Subcutaneous abdominal adipose tissue (tissue), 5 donors: ENCODE measurements around the gene RYR2.

Source experiments
- H3K27ac ChIP-seq: one replicate; pipeline ENCODE4 v1.7.0; 2013; ENCODE audit warnings: low read depth, mild to moderate bottlenecking, inconsistent platforms, low read length, moderate library complexity
- H3K27me3 ChIP-seq, 5 donors: one replicate each; pipeline ENCODE4 v1.7.0; 2013; ENCODE audit warnings: low read length in 5 of 5, inconsistent platforms in 1 of 5; ENCODE audit not compliant: control insufficient read depth in 5 of 5, insufficient read depth in 4 of 5
- H3K36me3 ChIP-seq, 5 donors: one replicate each; pipeline ENCODE4 v1.7.0; 2013; ENCODE audit warnings: low read length in 5 of 5; ENCODE audit not compliant: control insufficient read depth in 5 of 5, insufficient read depth in 5 of 5
- H3K4me1 ChIP-seq, 5 donors: one replicate each; pipeline ENCODE4 v1.7.0; 2013; ENCODE audit warnings: low read length in 5 of 5, mild to moderate bottlenecking in 3 of 5, moderate library complexity in 1 of 5; ENCODE audit not compliant: control insufficient read depth in 5 of 5, insufficient read depth in 5 of 5
- H3K4me3 ChIP-seq, 5 donors: one replicate each; pipeline ENCODE4 v1.7.0; 2013; ENCODE audit warnings: low read length in 5 of 5, low read depth in 1 of 5
- H3K9ac ChIP-seq, 5 donors: one replicate each; pipeline ENCODE4 v1.7.0; 2013; ENCODE audit warnings: low read length in 5 of 5, mild to moderate bottlenecking in 4 of 5, moderate library complexity in 3 of 5
- H3K9me3 ChIP-seq, 5 donors: one replicate each; pipeline ENCODE4 v1.7.0; 2013; ENCODE audit warnings: low read length in 5 of 5; ENCODE audit not compliant: control insufficient read depth in 5 of 5
- donor health status: healthy.
- donor health status: healthy.
- donor health status: healthy.
- donor health status: healthy.
- donor health status: healthy.

RYR2 gene

GRCh38 chr1:237411621-237412020 is 369.6 kb downstream of the RYR2 start:
- Histone ChIP-seq H3K36me3 (no peaks in the 10 kb centered on the region), H3K9ac (no peak overlapping the region), H3K27ac (no peak overlapping the region), H3K4me1 (no peaks in the 10 kb centered on the region), H3K4me3 (no peak overlapping the region), H3K9me3 (peaks cover 0 to 2% (median 0%) of the 10 kb centered on the region in 5 donors), H3K27me3 (no peaks in the 10 kb centered on the region)

- Histone ChIP-seq H3K4me1 (no peaks in the 10 kb centered on the region), H3K36me3 (no peaks in the 10 kb centered on the region), H3K27ac (no peak overlapping the region), H3K9me3 (peaks cover 0 to 7% (median 0%) of the 10 kb centered on the region in 5 donors), H3K9ac (no peak overlapping the region), H3K27me3 (no peaks in the 10 kb centered on the region), H3K4me3 (no peak overlapping the region)
Observed at GRCh38 chr1:237416924-237417655, 375.1 kb downstream of the RYR2 start.

DNA sequence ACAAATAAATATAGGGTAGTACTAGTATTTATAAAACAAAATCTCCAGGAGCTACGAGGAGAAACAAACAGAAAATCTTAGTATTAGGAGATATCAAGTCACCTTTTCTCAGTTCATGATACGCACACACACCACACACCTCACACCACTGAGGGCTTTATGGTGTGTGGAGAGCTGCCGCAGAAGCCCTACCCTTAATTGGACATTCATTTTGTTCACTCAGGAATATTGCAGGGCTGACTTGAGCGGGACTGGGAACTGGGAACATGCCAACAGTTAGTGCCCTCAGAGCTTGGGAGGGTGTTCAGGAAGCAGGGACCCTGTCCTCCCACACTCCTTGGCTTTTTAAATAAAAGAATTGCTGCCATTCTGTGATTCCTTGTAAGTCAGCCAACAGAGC is 386.8 kb downstream of the RYR2 start:
- Histone ChIP-seq H3K4me3 (no peak overlapping the region), H3K27ac (no peak overlapping the region), H3K36me3 (no peaks in the 10 kb centered on the region), H3K9me3 (peaks cover 0 to 3% (median 0%) of the 10 kb centered on the region in 5 donors), H3K27me3 (no peaks in the 10 kb centered on the region), H3K4me1 (no peaks in the 10 kb centered on the region), H3K9ac (no peak overlapping the region)

DNA sequence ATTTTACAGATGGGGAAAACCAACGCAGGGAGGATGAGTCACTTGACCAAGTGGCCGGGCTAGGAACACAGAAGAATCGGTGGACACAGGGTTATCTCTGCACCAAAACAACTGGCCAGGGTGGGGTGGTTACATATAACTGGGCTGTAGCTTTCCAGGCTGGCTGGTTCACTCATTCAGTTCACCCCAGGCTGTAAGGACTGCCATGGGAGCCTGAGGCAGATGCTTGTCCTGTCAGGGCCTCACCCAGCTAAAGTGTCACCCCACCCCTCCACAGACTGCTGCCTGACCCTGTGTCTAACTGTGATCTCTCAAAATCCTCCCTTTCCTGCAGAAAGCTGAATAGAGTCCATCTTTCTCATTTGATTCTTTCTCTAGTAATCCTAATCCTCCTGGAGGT is 387.3 kb downstream of the RYR2 start:
- peaks cover 0 to 3% (median 0%) of the 10 kb centered on the region in 5 donors for H3K9me3 ChIP-seq
- H3K9ac ChIP-seq: no peak overlapping the region
- no peak overlapping the region for H3K4me3 ChIP-seq
- no peaks in the 10 kb centered on the region for H3K27me3 ChIP-seq
- no peak overlapping the region for H3K27ac ChIP-seq
- H3K36me3 ChIP-seq: no peaks in the 10 kb centered on the region
- no peaks in the 10 kb centered on the region for H3K4me1 ChIP-seq

DNA sequence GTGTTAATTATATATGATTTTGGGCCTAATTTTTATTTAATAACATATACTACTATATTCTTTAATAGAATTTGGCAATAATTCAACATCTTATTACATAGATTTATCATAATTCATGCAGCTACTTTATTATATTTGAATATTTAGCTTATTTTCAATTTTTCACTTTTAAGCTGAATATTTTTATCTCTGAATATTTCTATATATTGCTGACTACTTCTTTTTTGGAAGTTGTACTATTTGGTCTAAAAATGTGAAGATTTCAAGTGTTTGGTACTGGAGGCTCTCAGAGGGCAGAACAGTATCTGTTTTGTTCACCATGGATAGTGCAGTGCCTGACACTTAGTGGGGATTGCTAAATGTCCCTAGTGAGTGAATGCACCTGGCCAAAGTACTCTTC is 389.5 kb downstream of the RYR2 start:
- Histone ChIP-seq H3K9me3 (peaks cover 0 to 3% (median 0%) of the 10 kb centered on the region in 5 donors), H3K27me3 (no peaks in the 10 kb centered on the region), H3K4me3 (no peak overlapping the region), H3K36me3 (no peaks in the 10 kb centered on the region), H3K9ac (no peak overlapping the region), H3K4me1 (no peaks in the 10 kb centered on the region), H3K27ac (no peak overlapping the region)

DNA sequence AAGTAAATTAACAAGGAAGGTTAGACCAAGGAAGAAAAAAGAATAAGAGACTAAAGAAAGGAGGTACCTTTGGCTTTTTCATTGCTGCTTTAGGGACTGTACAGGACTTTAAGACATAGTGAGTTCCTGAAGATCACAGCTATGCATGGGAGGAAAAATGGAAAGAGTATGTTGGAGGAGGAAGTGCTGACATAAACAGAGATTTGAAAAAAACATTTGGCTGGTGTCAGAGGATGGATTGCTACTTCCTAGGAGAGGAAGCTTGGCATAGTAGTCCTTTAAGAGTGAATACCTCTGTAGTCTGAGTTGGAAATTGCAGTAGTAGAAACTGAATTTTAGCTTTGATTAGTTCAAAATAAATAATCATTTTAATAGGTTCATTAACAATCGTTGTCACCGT is 398.4 kb downstream of the RYR2 start:
- H3K27me3 ChIP-seq: no peaks in the 10 kb centered on the region
- no peak overlapping the region for H3K4me3 ChIP-seq
- H3K27ac ChIP-seq: no peak overlapping the region
- H3K9ac ChIP-seq: no peak overlapping the region
- no peaks in the 10 kb centered on the region for H3K36me3 ChIP-seq
- no peaks in the 10 kb centered on the region for H3K4me1 ChIP-seq
- H3K9me3 ChIP-seq: no peaks in the 10 kb centered on the region

- H3K9ac ChIP-seq: no peak overlapping the region
- no peaks in the 10 kb centered on the region for H3K4me1 ChIP-seq
- H3K36me3 ChIP-seq: no peaks in the 10 kb centered on the region
- H3K27me3 ChIP-seq: no peaks in the 10 kb centered on the region
- H3K27ac ChIP-seq: no peak overlapping the region
- no peak overlapping the region for H3K4me3 ChIP-seq
- H3K9me3 ChIP-seq: no peaks in the 10 kb centered on the region
Observed at GRCh38 chr1:237444120-237444790, 402.3 kb downstream of the RYR2 start.

GRCh38 chr1:237448042-237448441 is 406.1 kb downstream of the RYR2 start:
- no peak overlapping the region for H3K27ac ChIP-seq
- H3K4me1 ChIP-seq: no peaks in the 10 kb centered on the region
- H3K36me3 ChIP-seq: no peaks in the 10 kb centered on the region
- no peaks in the 10 kb centered on the region for H3K27me3 ChIP-seq
- H3K4me3 ChIP-seq: no peak overlapping the region
- no peak overlapping the region for H3K9ac ChIP-seq
- peaks cover 0 to 3% (median 0%) of the 10 kb centered on the region in 5 donors for H3K9me3 ChIP-seq

DNA sequence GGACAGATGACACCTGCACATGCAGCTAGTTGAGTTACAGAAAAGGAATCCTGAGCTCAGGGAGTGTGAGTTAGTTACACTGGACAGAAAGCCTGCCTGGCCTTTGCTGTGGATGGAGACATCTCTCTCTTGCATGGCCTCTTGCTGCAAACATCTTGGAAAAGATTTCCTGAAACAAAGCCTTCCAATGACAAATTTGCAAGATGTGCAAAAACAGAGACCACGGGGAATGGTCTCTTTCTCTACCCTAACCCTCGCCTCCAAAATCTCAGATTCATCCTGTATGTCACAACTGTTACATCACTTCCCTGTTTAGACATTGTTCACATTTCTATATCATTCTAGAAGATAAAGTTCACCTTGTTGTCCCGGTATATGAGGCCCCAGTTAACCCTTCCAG is 415.6 kb downstream of the RYR2 start:
- H3K9ac ChIP-seq: no peak overlapping the region
- H3K27me3 ChIP-seq: no peaks in the 10 kb centered on the region
- no peak overlapping the region for H3K27ac ChIP-seq
- H3K9me3 ChIP-seq: peaks cover 0 to 3% (median 0%) of the 10 kb centered on the region in 5 donors
- no peaks in the 10 kb centered on the region for H3K4me1 ChIP-seq
- H3K36me3 ChIP-seq: no peaks in the 10 kb centered on the region
- H3K4me3 ChIP-seq: no peak overlapping the region

DNA sequence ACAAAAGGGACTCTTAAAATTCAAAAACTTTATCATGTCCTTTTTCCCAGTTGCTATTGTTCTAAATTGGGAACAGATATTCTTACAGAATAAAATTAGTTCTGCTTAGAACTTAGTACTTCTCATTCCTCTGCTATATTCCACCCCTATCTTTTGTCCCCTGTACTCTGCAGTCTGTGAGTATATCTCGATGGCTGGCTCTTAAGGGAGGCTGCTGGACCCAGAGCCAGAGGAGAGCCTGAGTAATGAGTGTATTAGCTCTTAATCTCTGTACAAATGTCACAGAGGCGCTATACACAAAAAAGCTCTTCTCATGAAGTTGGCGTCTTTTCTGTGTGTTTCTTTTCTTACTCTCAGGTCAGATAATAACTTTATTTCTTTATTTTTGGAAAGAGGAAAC is 425.3 kb downstream of the RYR2 start:
- no peaks in the 10 kb centered on the region for H3K36me3 ChIP-seq
- no peak overlapping the region for H3K27ac ChIP-seq
- H3K27me3 ChIP-seq: no peaks in the 10 kb centered on the region
- H3K4me3 ChIP-seq: no peak overlapping the region
- H3K9ac ChIP-seq: no peak overlapping the region
- H3K9me3 ChIP-seq: no peaks in the 10 kb centered on the region
- no peaks in the 10 kb centered on the region for H3K4me1 ChIP-seq
